GM23338 (cell line): ENCODE data around the gene GPC6. TPM values are rescaled to one million over a fixed set of nuclear protein-coding genes. Genes with fewer than 3 reads are reported as not detected.

Experiments used
- ATAC-seq: fragments of 200-7000 bp; cut with Tn5 transposase; 3 replicates; pipeline ENCODE4 v1.9.1; 2020
- DNase-seq: peaks from one replicate; pipeline ENCODE4 v3.0.0-alpha.2; 2015; ENCODE audit warnings: low spot score
- H2AFZ ChIP-seq: fragments of 200-600 bp; sonication (generic); 2 replicates; pipeline ENCODE4 v1.8.0; 2016; ENCODE audit warnings: antibody characterized with exemption, mild to moderate bottlenecking, moderate library complexity
- H3F3A ChIP-seq: fragments of 200-600 bp; sonication (generic); replicated peaks from 2 replicates; pipeline ENCODE4 v1.8.0; 2017; ENCODE audit warnings: antibody characterized with exemption, mixed run types, low read depth
- H3K27ac ChIP-seq: fragments of 200-600 bp; sonication (generic); 2 replicates; pipeline ENCODE4 v1.6.1; 2016; ENCODE audit warnings: low read depth
- H3K27me3 ChIP-seq: fragments of 200-600 bp; sonication (generic); 2 replicates; pipeline ENCODE4 v1.8.0; 2016; ENCODE audit warnings: mild to moderate bottlenecking, mixed run types, moderate library complexity; ENCODE audit not compliant: insufficient read depth
- H3K36me3 ChIP-seq: fragments of 200-600 bp; sonication (generic); 2 replicates; pipeline ENCODE4 v1.8.0; 2016; ENCODE audit warnings: mild to moderate bottlenecking; ENCODE audit not compliant: insufficient read depth
- H3K4me1 ChIP-seq: fragments of 200-600 bp; sonication (generic); 2 replicates; pipeline ENCODE4 v1.8.0; 2016; ENCODE audit warnings: mild to moderate bottlenecking, moderate library complexity; ENCODE audit not compliant: insufficient read depth
- H3K4me2 ChIP-seq: fragments of 200-600 bp; sonication (generic); 2 replicates; pipeline ENCODE4 v1.7.1; 2017; ENCODE audit warnings: mixed run types
- H3K4me3 ChIP-seq: fragments of 200-600 bp; sonication (generic); 2 replicates; pipeline ENCODE4 v1.6.1; 2016; ENCODE audit warnings: mixed run types
- H3K79me2 ChIP-seq: fragments of 200-600 bp; sonication (generic); replicated peaks from 2 replicates; pipeline ENCODE4 v1.8.0; 2017; ENCODE audit warnings: mild to moderate bottlenecking; ENCODE audit not compliant: insufficient read depth
- H3K9me2 ChIP-seq: fragments of 200-600 bp; sonication (generic); 2 replicates; pipeline ENCODE4 v1.8.0; 2017; ENCODE audit not compliant: insufficient read depth
- H4K20me1 ChIP-seq: fragments of 200-600 bp; sonication (generic); replicated peaks from 2 replicates; pipeline ENCODE4 v1.8.0; 2017; ENCODE audit warnings: mild to moderate bottlenecking; ENCODE audit not compliant: insufficient read depth
- H3K27ac Mint-ChIP-seq: 2 replicates; pipeline ENCODE4 v1.8.0; 2020; ENCODE audit warnings: inconsistent platforms, mild to moderate bottlenecking, moderate library complexity, mixed read lengths
- H3K27me3 Mint-ChIP-seq: 3 replicates; pipeline ENCODE4 v1.8.0; 2022; ENCODE audit warnings: low read depth, mild to moderate bottlenecking, moderate library complexity, mixed read lengths, inconsistent platforms; ENCODE audit not compliant: insufficient read depth, poor library complexity
- H3K36me3 Mint-ChIP-seq: 3 replicates; pipeline ENCODE4 v1.8.0; 2021; ENCODE audit warnings: low read depth, mild to moderate bottlenecking, inconsistent platforms, moderate library complexity, mixed read lengths
- H3K4me1 Mint-ChIP-seq: 3 replicates; pipeline ENCODE4 v1.8.0; 2020; ENCODE audit warnings: mild to moderate bottlenecking, inconsistent platforms, mixed read lengths
- H3K4me3 Mint-ChIP-seq: 3 replicates; pipeline ENCODE4 v1.8.0; 2021; ENCODE audit warnings: moderate library complexity, mild to moderate bottlenecking, inconsistent platforms, mixed read lengths
- H3K9me3 Mint-ChIP-seq: 3 replicates; pipeline ENCODE4 v1.8.0; 2020; ENCODE audit warnings: moderate library complexity, mild to moderate bottlenecking, inconsistent platforms, mixed read lengths
- CREB1 ChIP-seq: fragments of 250-450 bp; sonication (Bioruptor Pico); IDR thresholded peaks from 2 replicates; pipeline ENCODE4 v1.5.0; 2020; ENCODE audit warnings: low read depth, mild to moderate bottlenecking, moderate library complexity
- ETS1 ChIP-seq: IDR thresholded peaks from 2 replicates; pipeline ENCODE4 v1.6.1; 2016; ENCODE audit warnings: antibody characterized with exemption
- EZH2 ChIP-seq: fragments of 200-600 bp; sonication (generic); IDR thresholded peaks from one replicate; pipeline ENCODE4 v1.8.0; 2017; ENCODE audit warnings: antibody characterized with exemption, mild to moderate bottlenecking, low read depth; ENCODE audit not compliant: unreplicated experiment
- EZH2phosphoT487 ChIP-seq: fragments of 200-600 bp; sonication (generic); IDR thresholded peaks from one replicate; pipeline ENCODE4 v1.8.1; 2018; ENCODE audit warnings: antibody characterized with exemption; ENCODE audit not compliant: unreplicated experiment
- JUNB ChIP-seq: IDR thresholded peaks from one replicate; pipeline ENCODE4 v1.6.1; 2016; ENCODE audit warnings: antibody characterized with exemption; ENCODE audit not compliant: unreplicated experiment
- NANOG ChIP-seq: IDR thresholded peaks from 2 replicates; pipeline ENCODE4 v1.6.1; 2016; ENCODE audit warnings: antibody characterized with exemption, borderline replicate concordance
- POLR2AphosphoS5 ChIP-seq: IDR thresholded peaks from 2 replicates; pipeline ENCODE4 v1.6.1; 2016; ENCODE audit warnings: antibody characterized with exemption, low read depth
- REST ChIP-seq: IDR thresholded peaks from one replicate; pipeline ENCODE4 v1.6.1; 2018; ENCODE audit warnings: antibody characterized with exemption; ENCODE audit not compliant: unreplicated experiment
- STAT1 ChIP-seq: IDR thresholded peaks from one replicate; pipeline ENCODE4 v1.6.1; 2016; ENCODE audit warnings: antibody characterized with exemption; ENCODE audit not compliant: unreplicated experiment
- ZNF114 ChIP-seq: fragments of 250-450 bp; sonication (Bioruptor Pico); IDR thresholded peaks from 2 replicates; pipeline ENCODE4 v1.5.0; 2020; ENCODE audit warnings: mild to moderate bottlenecking, moderate library complexity
- ZNF331 ChIP-seq: fragments of 250-450 bp; sonication (Bioruptor Pico); IDR thresholded peaks from 2 replicates; pipeline ENCODE4 v1.5.0; 2020; ENCODE audit warnings: low read depth, mild to moderate bottlenecking, moderate library complexity
- polyA plus RNA-seq: library from polyadenylated mRNA; unstranded; fragments of >200 nt; fragmentation: Nextera tagmentation; extraction: Ambion mirVana; gene quantifications from 2 replicates; pipeline ENCODE4 v1.2.1, GENCODE V29; 2016
- total RNA-seq: library from RNA; depleted of rRNA; stranded (reverse); fragments of >200 nt; shearing (Covaris generic); gene quantifications from 2 replicates; pipeline ENCODE4 v1.2.3, GENCODE V29; 2014
- TF ChIP-seq, protein P1 (sequence below): fragments of 250-450 bp; sonication (Bioruptor Pico); IDR thresholded peaks from 2 replicates; pipeline ENCODE4 v1.5.0; 2020; ENCODE audit warnings: mild to moderate bottlenecking, moderate library complexity
- TF ChIP-seq, protein P2 (sequence below), 2 experiments: fragments of 200-600 bp in 1 of 2; sonication (generic) in 1 of 2; conservative IDR thresholded peaks; 2 replicates each; pipeline versions ENCODE4 v1.5.1 to v1.6.1; 2016 to 2017; ENCODE audit warnings: antibody characterized with exemption in 2 of 2, low read depth in 2 of 2, mild to moderate bottlenecking in 2 of 2, moderate library complexity in 1 of 2

Gene GPC6
- total and polyA plus RNA-seq, 2 experiments from 2014 or later, result 6.4 to 28.6 TPM

- Histone ChIP-seq H4K20me1 (no peaks in the 10 kb centered on the region), H3K4me2 (no peak overlapping the region), H3K9me2 (no peaks in the 10 kb centered on the region), H3K4me1 (no peaks in the 10 kb centered on the region), H3K27me3 (no peaks in the 10 kb centered on the region), H3K36me3 (no peaks in the 10 kb centered on the region), H3F3A (no peaks in the 10 kb centered on the region), H3K27ac (no peak overlapping the region), H3K4me3 (no peak overlapping the region), H3K79me2 (no peaks in the 10 kb centered on the region), H2AFZ (no peak overlapping the region)
- Mint-ChIP-seq H3K36me3 (no peaks in the 10 kb centered on the region), H3K9me3 (no peaks in the 10 kb centered on the region; the same call in 2 of the 3 replicates), H3K27me3 (no peaks in the 10 kb centered on the region), H3K4me1 (no peaks in the 10 kb centered on the region; the same call in 2 of the 3 replicates), H3K27ac (no peak overlapping the region), H3K4me3 (no peak overlapping the region)
- DNase-seq (no peak), ATAC-seq (no peak)
- TF ChIP-seq ETS1 (no peak), NANOG (no peak), JUNB (no peak), ZNF331 (CRISPR knock-in tag) (no peak), REST (no peak), EZH2 (no peak), CREB1 (CRISPR knock-in tag) (no peak), STAT1 (no peak), POLR2AphosphoS5 (no peak), ZNF114 (CRISPR knock-in tag) (no peak), EZH2phosphoT487 (no peak)
- TF ChIP-seq, protein P1, sequence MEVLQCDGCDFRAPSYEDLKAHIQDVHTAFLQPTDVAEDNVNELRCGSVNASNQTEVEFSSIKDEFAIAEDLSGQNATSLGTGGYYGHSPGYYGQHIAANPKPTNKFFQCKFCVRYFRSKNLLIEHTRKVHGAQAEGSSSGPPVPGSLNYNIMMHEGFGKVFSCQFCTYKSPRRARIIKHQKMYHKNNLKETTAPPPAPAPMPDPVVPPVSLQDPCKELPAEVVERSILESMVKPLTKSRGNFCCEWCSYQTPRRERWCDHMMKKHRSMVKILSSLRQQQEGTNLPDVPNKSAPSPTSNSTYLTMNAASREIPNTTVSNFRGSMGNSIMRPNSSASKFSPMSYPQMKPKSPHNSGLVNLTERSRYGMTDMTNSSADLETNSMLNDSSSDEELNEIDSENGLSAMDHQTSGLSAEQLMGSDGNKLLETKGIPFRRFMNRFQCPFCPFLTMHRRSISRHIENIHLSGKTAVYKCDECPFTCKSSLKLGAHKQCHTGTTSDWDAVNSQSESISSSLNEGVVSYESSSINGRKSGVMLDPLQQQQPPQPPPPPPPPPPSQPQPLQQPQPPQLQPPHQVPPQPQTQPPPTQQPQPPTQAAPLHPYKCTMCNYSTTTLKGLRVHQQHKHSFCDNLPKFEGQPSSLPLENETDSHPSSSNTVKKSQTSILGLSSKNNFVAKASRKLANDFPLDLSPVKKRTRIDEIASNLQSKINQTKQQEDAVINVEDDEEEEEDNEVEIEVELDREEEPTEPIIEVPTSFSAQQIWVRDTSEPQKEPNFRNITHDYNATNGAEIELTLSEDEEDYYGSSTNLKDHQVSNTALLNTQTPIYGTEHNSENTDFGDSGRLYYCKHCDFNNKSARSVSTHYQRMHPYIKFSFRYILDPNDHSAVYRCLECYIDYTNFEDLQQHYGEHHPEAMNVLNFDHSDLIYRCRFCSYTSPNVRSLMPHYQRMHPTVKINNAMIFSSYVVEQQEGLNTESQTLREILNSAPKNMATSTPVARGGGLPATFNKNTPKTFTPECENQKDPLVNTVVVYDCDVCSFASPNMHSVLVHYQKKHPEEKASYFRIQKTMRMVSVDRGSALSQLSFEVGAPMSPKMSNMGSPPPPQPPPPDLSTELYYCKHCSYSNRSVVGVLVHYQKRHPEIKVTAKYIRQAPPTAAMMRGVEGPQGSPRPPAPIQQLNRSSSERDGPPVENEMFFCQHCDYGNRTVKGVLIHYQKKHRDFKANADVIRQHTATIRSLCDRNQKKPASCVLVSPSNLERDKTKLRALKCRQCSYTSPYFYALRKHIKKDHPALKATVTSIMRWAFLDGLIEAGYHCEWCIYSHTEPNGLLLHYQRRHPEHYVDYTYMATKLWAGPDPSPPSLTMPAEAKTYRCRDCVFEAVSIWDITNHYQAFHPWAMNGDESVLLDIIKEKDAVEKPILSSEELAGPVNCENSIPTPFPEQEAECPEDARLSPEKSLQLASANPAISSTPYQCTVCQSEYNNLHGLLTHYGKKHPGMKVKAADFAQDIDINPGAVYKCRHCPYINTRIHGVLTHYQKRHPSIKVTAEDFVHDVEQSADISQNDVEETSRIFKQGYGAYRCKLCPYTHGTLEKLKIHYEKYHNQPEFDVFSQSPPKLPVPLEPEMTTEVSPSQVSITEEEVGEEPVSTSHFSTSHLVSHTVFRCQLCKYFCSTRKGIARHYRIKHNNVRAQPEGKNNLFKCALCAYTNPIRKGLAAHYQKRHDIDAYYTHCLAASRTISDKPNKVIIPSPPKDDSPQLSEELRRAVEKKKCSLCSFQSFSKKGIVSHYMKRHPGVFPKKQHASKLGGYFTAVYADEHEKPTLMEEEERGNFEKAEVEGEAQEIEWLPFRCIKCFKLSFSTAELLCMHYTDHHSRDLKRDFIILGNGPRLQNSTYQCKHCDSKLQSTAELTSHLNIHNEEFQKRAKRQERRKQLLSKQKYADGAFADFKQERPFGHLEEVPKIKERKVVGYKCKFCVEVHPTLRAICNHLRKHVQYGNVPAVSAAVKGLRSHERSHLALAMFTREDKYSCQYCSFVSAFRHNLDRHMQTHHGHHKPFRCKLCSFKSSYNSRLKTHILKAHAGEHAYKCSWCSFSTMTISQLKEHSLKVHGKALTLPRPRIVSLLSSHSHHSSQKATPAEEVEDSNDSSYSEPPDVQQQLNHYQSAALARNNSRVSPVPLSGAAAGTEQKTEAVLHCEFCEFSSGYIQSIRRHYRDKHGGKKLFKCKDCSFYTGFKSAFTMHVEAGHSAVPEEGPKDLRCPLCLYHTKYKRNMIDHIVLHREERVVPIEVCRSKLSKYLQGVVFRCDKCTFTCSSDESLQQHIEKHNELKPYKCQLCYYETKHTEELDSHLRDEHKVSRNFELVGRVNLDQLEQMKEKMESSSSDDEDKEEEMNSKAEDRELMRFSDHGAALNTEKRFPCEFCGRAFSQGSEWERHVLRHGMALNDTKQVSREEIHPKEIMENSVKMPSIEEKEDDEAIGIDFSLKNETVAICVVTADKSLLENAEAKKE (CRISPR knock-in tag), result no peak
- TF ChIP-seq, protein P2, sequence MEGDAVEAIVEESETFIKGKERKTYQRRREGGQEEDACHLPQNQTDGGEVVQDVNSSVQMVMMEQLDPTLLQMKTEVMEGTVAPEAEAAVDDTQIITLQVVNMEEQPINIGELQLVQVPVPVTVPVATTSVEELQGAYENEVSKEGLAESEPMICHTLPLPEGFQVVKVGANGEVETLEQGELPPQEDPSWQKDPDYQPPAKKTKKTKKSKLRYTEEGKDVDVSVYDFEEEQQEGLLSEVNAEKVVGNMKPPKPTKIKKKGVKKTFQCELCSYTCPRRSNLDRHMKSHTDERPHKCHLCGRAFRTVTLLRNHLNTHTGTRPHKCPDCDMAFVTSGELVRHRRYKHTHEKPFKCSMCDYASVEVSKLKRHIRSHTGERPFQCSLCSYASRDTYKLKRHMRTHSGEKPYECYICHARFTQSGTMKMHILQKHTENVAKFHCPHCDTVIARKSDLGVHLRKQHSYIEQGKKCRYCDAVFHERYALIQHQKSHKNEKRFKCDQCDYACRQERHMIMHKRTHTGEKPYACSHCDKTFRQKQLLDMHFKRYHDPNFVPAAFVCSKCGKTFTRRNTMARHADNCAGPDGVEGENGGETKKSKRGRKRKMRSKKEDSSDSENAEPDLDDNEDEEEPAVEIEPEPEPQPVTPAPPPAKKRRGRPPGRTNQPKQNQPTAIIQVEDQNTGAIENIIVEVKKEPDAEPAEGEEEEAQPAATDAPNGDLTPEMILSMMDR (conservative IDR thresholded peaks at IDR 0.05; ENCODE audit: low read depth in 2 of 2), result no peak
Measured at GRCh38 chr13:94267581-94268366, 1041.2 kb downstream of the GPC6 start.
